NCI-H2081 (cell line): ENCODE data around the gene TMEM145.
A peak's percentile ranks its signal among the peaks of the same experiment; 100 is the strongest.
"Not testable (repeated sequence)": the region's sequence is repeated elsewhere in the genome, so short reads cannot be mapped to it uniquely, and the experiment has no call there.

Experiments
- DNase-seq, 2 experiments: peaks; one replicate each; lab custom pipeline; 2025; lab: John Stamatoyannopoulos, UW

TMEM145 gene

GRCh38 chr19:42313840-42314755, 989 bp downstream of the TMEM145 start:
- DNase-seq: no peak

GRCh38 chr19:42315024-42315423, 1.9 kb downstream of the TMEM145 start:
- no peak for DNase-seq

GRCh38 chr19:42316223-42317211, 3.4 kb downstream of the TMEM145 start:
- DNase-seq: no peak

GRCh38 chr19:42317535-42317934, 4.4 kb downstream of the TMEM145 start:
- DNase-seq: no peak

GRCh38 chr19:42322305-42322704, 9.2 kb downstream of the TMEM145 start:
- DNase-seq: no peak

GRCh38 chr19:42323473-42323851, 10.4 kb downstream of the TMEM145 start:
- DNase-seq: no peak

GRCh38 chr19:42323852-42324654, 10.9 kb downstream of the TMEM145 start:
- DNase-seq: no peak

GRCh38 chr19:42324655-42325307, 11.7 kb downstream of the TMEM145 start:
- DNase-seq: no peak

- peak; percentile 99 for DNase-seq
Observed at GRCh38 chr19:42325308-42325895, 12.3 kb downstream of the TMEM145 start, which contains the start of gene MEGF8. Gene MEGF8, plus strand, starts transcription at chr19:42325635. Its CDS starts 609 bp downstream, at chr19:42326244.

- no peak for DNase-seq
Observed at GRCh38 chr19:42325896-42326771, 13.0 kb downstream of the TMEM145 start.

- no peak for DNase-seq
Observed at GRCh38 chr19:42326969-42327368, 13.9 kb downstream of the TMEM145 start.

- no peak for DNase-seq
Observed at GRCh38 chr19:42327381-42327780, 14.3 kb downstream of the TMEM145 start.

- DNase-seq: no peak
Observed at GRCh38 chr19:42328106-42328505, 15.0 kb downstream of the TMEM145 start.

GRCh38 chr19:42328854-42329253, 15.7 kb downstream of the TMEM145 start:
- no peak for DNase-seq

- no peak for DNase-seq
Observed at GRCh38 chr19:42330241-42330711, 17.2 kb downstream of the TMEM145 start.

GRCh38 chr19:42331333-42331732, 18.2 kb downstream of the TMEM145 start:
- not testable (repeated sequence) for DNase-seq

- no peak for DNase-seq
Observed at GRCh38 chr19:42332059-42332458, 18.9 kb downstream of the TMEM145 start.

GRCh38 chr19:42333018-42333417, 19.9 kb downstream of the TMEM145 start:
- no peak for DNase-seq

GRCh38 chr19:42333975-42334696, 21.0 kb downstream of the TMEM145 start:
- no peak for DNase-seq
